GM08714 (cell line): ENCODE data around the gene CACUL1.
"Not testable (repeated sequence)": the region's sequence is repeated elsewhere in the genome, so short reads cannot be mapped to it uniquely, and the experiment has no call there.

Experiments used
- H3K4me3 ChIP-seq: fragments of 200-500 bp; sonication (Bioruptor generic); 2 replicates; pipeline ENCODE4 v1.5.1; 2014; ENCODE audit warnings: mild to moderate bottlenecking, low read length, inconsistent platforms
- ZNF274 ChIP-seq: IDR thresholded peaks from 2 replicates; pipeline ENCODE4 v1.6.1; 2012; ENCODE audit warnings: mild to moderate bottlenecking, low read depth, low read length

The CACUL1 gene

GRCh38 chr10:118669020-118669791 is 85.6 kb downstream of the CACUL1 start:
- TF ChIP-seq ZNF274 = no peak
- H3K4me3 ChIP-seq = no peak overlapping the region

GRCh38 chr10:118668228-118668952 is 86.4 kb downstream of the CACUL1 start:
- TF ChIP-seq ZNF274 = no peak
- no peak overlapping the region for H3K4me3 ChIP-seq

GRCh38 chr10:118667732-118668131 is 87.0 kb downstream of the CACUL1 start:
- no peak for TF ChIP-seq ZNF274
- no peak overlapping the region for H3K4me3 ChIP-seq

GRCh38 chr10:118666350-118666749 is 88.4 kb downstream of the CACUL1 start:
- no peak overlapping the region for H3K4me3 ChIP-seq
- no peak for TF ChIP-seq ZNF274

- no peak for TF ChIP-seq ZNF274
- H3K4me3 ChIP-seq = no peak overlapping the region
These were observed 90.4 kb downstream of the CACUL1 start for GRCh38 chr10:118664321-118664720.

GRCh38 chr10:118663176-118663575 is 91.6 kb downstream of the CACUL1 start:
- no peak overlapping the region for H3K4me3 ChIP-seq
- TF ChIP-seq ZNF274 = no peak

- H3K4me3 ChIP-seq = no peak overlapping the region
- TF ChIP-seq ZNF274 = no peak
These were observed 92.3 kb downstream of the CACUL1 start for GRCh38 chr10:118662228-118663035.

GRCh38 chr10:118658762-118659161 is 96.0 kb downstream of the CACUL1 start:
- TF ChIP-seq ZNF274 = no peak
- no peak overlapping the region for H3K4me3 ChIP-seq

- not testable (repeated sequence) for H3K4me3 ChIP-seq
These were observed 96.6 kb downstream of the CACUL1 start for GRCh38 chr10:118658168-118658567.

- not testable (repeated sequence) for H3K4me3 ChIP-seq
These were observed 109.5 kb downstream of the CACUL1 start for GRCh38 chr10:118645294-118645693.

GRCh38 chr10:118642228-118642627 is 112.5 kb downstream of the CACUL1 start:
- H3K4me3 ChIP-seq = no peak overlapping the region
- no peak for TF ChIP-seq ZNF274

GRCh38 chr10:118638680-118639079 is 116.1 kb downstream of the CACUL1 start:
- H3K4me3 ChIP-seq = no peak overlapping the region
- TF ChIP-seq ZNF274 = no peak

GRCh38 chr10:118635674-118636402 is 118.9 kb downstream of the CACUL1 start:
- H3K4me3 ChIP-seq = no peak overlapping the region
- no peak for TF ChIP-seq ZNF274

GRCh38 chr10:118633786-118634185 is 121.0 kb downstream of the CACUL1 start:
- no peak for TF ChIP-seq ZNF274
- H3K4me3 ChIP-seq = no peak overlapping the region

- TF ChIP-seq ZNF274 = no peak
- H3K4me3 ChIP-seq = no peak overlapping the region
These were observed 125.6 kb downstream of the CACUL1 start for GRCh38 chr10:118629211-118629610.
